ENCODE measurements around the gene MBP. TPM values are rescaled to one million over a fixed set of nuclear protein-coding genes. Genes with fewer than 3 reads are reported as not detected.

The MBP gene
- total RNA-seq, 1 donor from 2014 or later: 35.0 TPM

- Histone ChIP-seq H3K9me3 (replicated peaks) (no peaks in the 10 kb centered on the region), H3K27me3 (ENCODE audit: low read depth) (no peaks in the 10 kb centered on the region), H3K4me1 (peaks cover 29% of the 10 kb centered on the region), H3K4me3 (no peak overlapping the region), H3K36me3 (no peaks in the 10 kb centered on the region), H3K27ac (replicated peaks) (peak overlapping the region; percentile 22)
- no peak for TF ChIP-seq CTCF (IDR thresholded peaks at IDR 0.05; ENCODE audit: borderline replicate concordance)
- DNase-seq: no peak
- intact Hi-C loops (cut with micrococcal nuclease): no loop called here
Measured at GRCh38 chr18:77035380-77036187, 97.0 kb downstream of the MBP start.

GRCh38 chr18:77033575-77033974, 99.0 kb downstream of the MBP start:
- Histone ChIP-seq H3K9me3 (replicated peaks) (no peaks in the 10 kb centered on the region), H3K27ac (replicated peaks) (no peak overlapping the region), H3K36me3 (no peaks in the 10 kb centered on the region), H3K4me3 (no peak overlapping the region), H3K27me3 (ENCODE audit: low read depth) (no peaks in the 10 kb centered on the region), H3K4me1 (peaks cover 22% of the 10 kb centered on the region)
- TF ChIP-seq CTCF (IDR thresholded peaks at IDR 0.05; ENCODE audit: borderline replicate concordance): no peak
- intact Hi-C loops (cut with micrococcal nuclease): no loop called here
- DNase-seq: no peak

- DNase-seq: no peak
Measured at GRCh38 chr18:77032181-77032701, 100.3 kb downstream of the MBP start.

GRCh38 chr18:77031662-77032061, 100.9 kb downstream of the MBP start:
- DNase-seq: no peak
- TF ChIP-seq CTCF (IDR thresholded peaks at IDR 0.05; ENCODE audit: borderline replicate concordance): no peak
- intact Hi-C loops (cut with micrococcal nuclease): no loop called here

More at GRCh38 chr18:77032181-77032701, 100.3 kb downstream of the MBP start:
- Histone ChIP-seq H3K4me1 (peaks cover 22% of the 10 kb centered on the region), H3K27ac (replicated peaks) (no peak overlapping the region), H3K4me3 (no peak overlapping the region), H3K27me3 (ENCODE audit: low read depth) (no peaks in the 10 kb centered on the region), H3K9me3 (replicated peaks) (no peaks in the 10 kb centered on the region), H3K36me3 (no peaks in the 10 kb centered on the region)
- intact Hi-C loops (cut with micrococcal nuclease): no loop called here
- no peak for TF ChIP-seq CTCF (IDR thresholded peaks at IDR 0.05; ENCODE audit: borderline replicate concordance)

GRCh38 chr18:77030201-77030600, 102.4 kb downstream of the MBP start:
- Histone ChIP-seq H3K27me3 (ENCODE audit: low read depth) (no peaks in the 10 kb centered on the region), H3K36me3 (no peaks in the 10 kb centered on the region), H3K4me3 (no peak overlapping the region), H3K9me3 (replicated peaks) (no peaks in the 10 kb centered on the region), H3K27ac (replicated peaks) (no peak overlapping the region), H3K4me1 (peaks cover 18% of the 10 kb centered on the region)
- no peak for TF ChIP-seq CTCF (IDR thresholded peaks at IDR 0.05; ENCODE audit: borderline replicate concordance)
- DNase-seq: no peak
- intact Hi-C loops (cut with micrococcal nuclease): no loop called here

More at GRCh38 chr18:77031662-77032061, 100.9 kb downstream of the MBP start:
- H3K4me3 ChIP-seq: no peak overlapping the region
- H3K36me3 ChIP-seq: no peaks in the 10 kb centered on the region
- H3K4me1 ChIP-seq: peaks cover 22% of the 10 kb centered on the region
- no peaks in the 10 kb centered on the region for H3K9me3 ChIP-seq (replicated peaks)
- H3K27me3 ChIP-seq (ENCODE audit: low read depth): no peaks in the 10 kb centered on the region
- H3K27ac ChIP-seq (replicated peaks): no peak overlapping the region
